ENCODE measurements around the gene PFKFB4. TPM values are rescaled to one million over a fixed set of nuclear protein-coding genes. Genes with fewer than 3 reads are reported as not detected.
"Not testable (repeated sequence)": the region's sequence is repeated elsewhere in the genome, so short reads cannot be mapped to it uniquely, and the experiment has no call there.

PFKFB4 gene
- total RNA-seq, 1 donor: 12.3 TPM

DNA sequence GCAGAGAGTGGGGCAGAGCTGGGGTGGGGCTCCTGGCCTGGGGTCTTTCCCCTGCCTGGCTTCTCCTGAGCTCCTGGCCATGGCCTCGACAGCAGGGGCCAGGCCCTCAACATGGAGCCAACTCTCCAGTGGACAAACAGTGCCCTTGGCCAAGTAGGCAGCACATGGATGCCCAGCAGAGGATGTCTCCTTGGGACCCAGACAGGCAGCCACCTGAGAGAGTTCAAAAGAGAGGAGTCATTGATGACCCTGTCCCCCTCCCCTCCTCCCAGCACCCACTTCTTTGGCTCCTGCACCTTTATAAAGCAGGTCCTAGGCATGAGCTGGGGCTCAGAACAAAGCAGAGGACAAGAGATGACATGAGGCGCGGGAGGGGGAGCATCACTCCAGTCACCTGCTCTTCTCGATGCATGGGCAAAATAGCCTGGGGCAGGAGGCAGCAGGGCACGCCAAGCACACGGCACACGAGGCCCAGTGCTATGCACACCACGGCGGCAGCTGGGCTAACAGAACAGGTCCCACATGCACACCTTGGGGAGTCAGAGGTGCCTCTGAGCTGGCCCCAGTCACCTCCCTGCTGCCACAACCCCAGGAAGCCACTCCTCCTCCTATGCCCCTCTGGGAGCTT lies 80.1 kb downstream of the PFKFB4 start:
- Histone ChIP-seq H3K27me3 (ENCODE audit: insufficient read depth, low read length) (no peaks in the 10 kb centered on the region), H3K4me2 (ENCODE audit: insufficient read depth, low read length) (no peak overlapping the region), H3K4me3 (ENCODE audit: insufficient read depth, low read length) (no peak overlapping the region), H4K20me1 (ENCODE audit: insufficient read depth, low read length) (no peaks in the 10 kb centered on the region), H3K79me2 (ENCODE audit: insufficient read depth, low read length) (peaks cover 7% of the 10 kb centered on the region), H3K36me3 (ENCODE audit: insufficient read depth, low read length) (peaks cover 6% of the 10 kb centered on the region), H3K27ac (ENCODE audit: low read depth, low read length) (no peak overlapping the region), H2AFZ (ENCODE audit: low read length) (no peak overlapping the region), H3K4me1 (ENCODE audit: insufficient read depth, low read length) (peaks cover 11% of the 10 kb centered on the region), H3K9me3 (ENCODE audit: low read depth, low read length) (no peaks in the 10 kb centered on the region)
- DNase-seq (ENCODE audit: insufficient read length, low spot score, missing footprints): peak; percentile 45
- TF ChIP-seq, protein P1, sequence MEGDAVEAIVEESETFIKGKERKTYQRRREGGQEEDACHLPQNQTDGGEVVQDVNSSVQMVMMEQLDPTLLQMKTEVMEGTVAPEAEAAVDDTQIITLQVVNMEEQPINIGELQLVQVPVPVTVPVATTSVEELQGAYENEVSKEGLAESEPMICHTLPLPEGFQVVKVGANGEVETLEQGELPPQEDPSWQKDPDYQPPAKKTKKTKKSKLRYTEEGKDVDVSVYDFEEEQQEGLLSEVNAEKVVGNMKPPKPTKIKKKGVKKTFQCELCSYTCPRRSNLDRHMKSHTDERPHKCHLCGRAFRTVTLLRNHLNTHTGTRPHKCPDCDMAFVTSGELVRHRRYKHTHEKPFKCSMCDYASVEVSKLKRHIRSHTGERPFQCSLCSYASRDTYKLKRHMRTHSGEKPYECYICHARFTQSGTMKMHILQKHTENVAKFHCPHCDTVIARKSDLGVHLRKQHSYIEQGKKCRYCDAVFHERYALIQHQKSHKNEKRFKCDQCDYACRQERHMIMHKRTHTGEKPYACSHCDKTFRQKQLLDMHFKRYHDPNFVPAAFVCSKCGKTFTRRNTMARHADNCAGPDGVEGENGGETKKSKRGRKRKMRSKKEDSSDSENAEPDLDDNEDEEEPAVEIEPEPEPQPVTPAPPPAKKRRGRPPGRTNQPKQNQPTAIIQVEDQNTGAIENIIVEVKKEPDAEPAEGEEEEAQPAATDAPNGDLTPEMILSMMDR (IDR thresholded peaks at IDR 0.05; ENCODE audit: extremely low read depth, low read depth, low read length): no peak

DNA sequence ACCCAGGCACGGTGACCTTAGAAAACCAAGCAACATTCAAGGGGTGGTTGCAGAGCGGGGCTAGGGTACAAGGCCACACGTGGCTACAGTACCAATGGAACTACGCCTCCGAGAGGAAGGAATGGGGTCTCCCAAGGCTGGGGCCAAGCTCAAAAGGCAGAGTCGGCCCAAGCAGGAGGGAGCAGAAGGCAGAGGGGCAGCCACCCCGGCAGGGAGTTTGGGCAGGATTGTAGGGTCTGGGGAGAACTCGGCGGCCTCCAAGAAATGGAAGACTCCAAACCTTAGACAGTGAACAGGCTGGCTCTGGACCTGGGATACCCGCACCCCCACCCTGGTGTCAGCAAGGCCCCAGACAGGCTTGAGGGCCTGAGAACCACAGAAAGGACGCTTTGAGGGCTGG lies 81.4 kb downstream of the PFKFB4 start:
- Histone ChIP-seq H3K9me3 (ENCODE audit: low read depth, low read length) (no peaks in the 10 kb centered on the region), H3K27me3 (ENCODE audit: insufficient read depth, low read length) (no peaks in the 10 kb centered on the region), H3K4me3 (ENCODE audit: insufficient read depth, low read length) (no peak overlapping the region), H2AFZ (ENCODE audit: low read length) (no peak overlapping the region), H3K36me3 (ENCODE audit: insufficient read depth, low read length) (peaks cover 6% of the 10 kb centered on the region), H3K4me2 (ENCODE audit: insufficient read depth, low read length) (no peak overlapping the region), H3K4me1 (ENCODE audit: insufficient read depth, low read length) (peaks cover 12% of the 10 kb centered on the region), H3K79me2 (ENCODE audit: insufficient read depth, low read length) (peaks cover 20% of the 10 kb centered on the region), H4K20me1 (ENCODE audit: insufficient read depth, low read length) (no peaks in the 10 kb centered on the region), H3K27ac (ENCODE audit: low read depth, low read length) (no peak overlapping the region)
- TF ChIP-seq, protein P1 (IDR thresholded peaks at IDR 0.05; ENCODE audit: extremely low read depth, low read depth, low read length): no peak
- no peak for DNase-seq (ENCODE audit: insufficient read length, low spot score, missing footprints)

DNA sequence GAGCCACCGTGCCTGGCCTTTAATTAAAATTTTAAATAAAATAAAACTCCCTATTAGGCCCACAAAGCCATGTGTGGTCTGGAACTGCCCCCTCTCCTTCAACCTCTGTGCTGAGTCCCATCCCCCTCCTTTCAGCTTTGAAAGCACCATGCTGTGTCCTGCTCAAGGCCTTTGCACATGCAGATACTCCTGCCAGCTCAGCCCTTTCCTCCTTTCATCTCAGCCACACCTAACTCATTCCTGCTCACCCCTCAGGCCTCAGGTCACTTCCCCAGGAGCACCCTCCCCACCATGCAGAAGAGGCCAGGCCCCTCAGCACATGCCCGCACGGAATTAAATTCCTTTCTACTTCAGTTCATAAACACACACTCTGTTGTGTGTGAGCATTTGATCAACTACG lies 82.0 kb downstream of the PFKFB4 start:
- Histone ChIP-seq H3K27me3 (ENCODE audit: insufficient read depth, low read length) (no peaks in the 10 kb centered on the region), H3K4me3 (ENCODE audit: insufficient read depth, low read length) (no peak overlapping the region), H3K27ac (ENCODE audit: low read depth, low read length) (no peak overlapping the region), H4K20me1 (ENCODE audit: insufficient read depth, low read length) (peaks cover 4% of the 10 kb centered on the region), H2AFZ (ENCODE audit: low read length) (no peak overlapping the region), H3K79me2 (ENCODE audit: insufficient read depth, low read length) (peaks cover 25% of the 10 kb centered on the region), H3K4me2 (ENCODE audit: insufficient read depth, low read length) (no peak overlapping the region), H3K4me1 (ENCODE audit: insufficient read depth, low read length) (peaks cover 12% of the 10 kb centered on the region), H3K9me3 (ENCODE audit: low read depth, low read length) (no peaks in the 10 kb centered on the region), H3K36me3 (ENCODE audit: insufficient read depth, low read length) (peaks cover 6% of the 10 kb centered on the region)
- TF ChIP-seq, protein P1 (IDR thresholded peaks at IDR 0.05; ENCODE audit: extremely low read depth, low read depth, low read length): no peak
- peak; percentile 55 for DNase-seq (ENCODE audit: insufficient read length, low spot score, missing footprints)

DNA sequence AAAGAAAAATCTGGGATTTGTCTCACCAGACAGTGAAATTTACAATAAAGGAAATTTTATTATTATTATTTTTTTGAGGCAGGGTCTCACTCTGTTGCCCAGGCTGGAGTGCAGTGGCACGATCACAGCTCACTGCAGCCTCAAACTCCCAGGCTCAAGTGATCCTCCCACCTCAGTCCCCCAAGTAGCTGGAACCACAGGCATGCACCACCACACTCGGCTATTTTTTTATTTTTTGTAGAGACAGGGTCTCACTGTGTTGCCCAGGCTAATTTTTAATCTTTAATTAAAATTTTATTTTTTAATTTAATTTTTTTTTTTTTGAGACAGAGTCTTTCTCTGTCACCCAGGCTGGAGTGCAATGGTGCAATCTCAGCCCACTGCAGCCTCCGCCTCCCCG lies 82.6 kb downstream of the PFKFB4 start:
- Histone ChIP-seq H3K79me2 (ENCODE audit: insufficient read depth, low read length) (peaks cover 31% of the 10 kb centered on the region), H3K4me1 (ENCODE audit: insufficient read depth, low read length) (peaks cover 12% of the 10 kb centered on the region)
- not testable (repeated sequence) for H2AFZ ChIP-seq (ENCODE audit: low read length); H3K4me2 ChIP-seq (ENCODE audit: insufficient read depth, low read length); H3K4me3 ChIP-seq (ENCODE audit: insufficient read depth, low read length); DNase-seq (ENCODE audit: insufficient read length, low spot score, missing footprints); H3K27ac ChIP-seq (ENCODE audit: low read depth, low read length); H3K36me3 ChIP-seq (ENCODE audit: insufficient read depth, low read length); H3K9me3 ChIP-seq (ENCODE audit: low read depth, low read length); H3K27me3 ChIP-seq (ENCODE audit: insufficient read depth, low read length); H4K20me1 ChIP-seq (ENCODE audit: insufficient read depth, low read length)
